ENCODE results near the gene HRCT1. TPM values are rescaled to one million over a fixed set of nuclear protein-coding genes. Genes with fewer than 3 reads are reported as not detected.
A peak's percentile ranks its signal among the peaks of the same experiment; 100 is the strongest.

HRCT1 gene
- total RNA-seq, 2 experiments from 2014 or later, result not detected

- Mint-ChIP-seq H3K27me3 (ENCODE audit: low read depth) (peaks cover 7% of the 10 kb centered on the region), H3K4me1 (ENCODE audit: low read depth) (peaks cover 4% of the 10 kb centered on the region), H3K4me3 (no peak overlapping the region), H3K36me3 (ENCODE audit: low read depth) (no peaks in the 10 kb centered on the region), H3K9me3 (ENCODE audit: insufficient read depth) (no peaks in the 10 kb centered on the region), H3K27ac (no peak overlapping the region)
- ChIA-PET CTCF (interaction anchor here (1.0 to 1.6 kb wide), 4 partner anchors 46 to 125 kb away, joined by 3 to 4 read pairs (median 4); no protein-coding TSS in a partner anchor), POLR2A (no interaction called here)
- DNase-seq, result no peak
- no peak for ATAC-seq
Observed at GRCh38 chr9:35948901-35949318, 42.9 kb downstream of the HRCT1 start.

DNA sequence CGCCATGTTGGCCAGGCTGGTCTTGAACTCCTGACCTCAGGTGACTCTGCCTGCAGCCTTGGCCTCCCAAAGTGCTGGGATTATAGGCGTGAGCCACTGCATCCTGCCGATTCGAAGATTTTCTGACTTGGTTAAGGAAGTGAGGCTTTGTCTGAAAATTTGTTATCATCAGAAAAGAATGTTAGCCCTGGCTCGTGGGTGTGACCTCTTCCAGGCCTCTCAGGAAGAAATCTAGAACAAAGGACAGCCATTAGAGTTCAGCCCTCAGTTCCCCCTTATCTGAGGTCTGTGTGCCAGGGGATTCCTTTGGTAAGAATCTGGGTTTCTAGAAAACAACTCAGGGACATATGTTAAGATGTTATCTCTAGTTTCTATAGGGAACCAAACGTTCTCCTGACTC is 45.7 kb downstream of the HRCT1 start:
- H3K27ac Mint-ChIP-seq, result no peak overlapping the region
- H3K4me3 Mint-ChIP-seq, result no peak overlapping the region
- no peaks in the 10 kb centered on the region for H3K4me1 Mint-ChIP-seq (ENCODE audit: low read depth)
- POLR2A ChIA-PET, result no interaction called here
- ATAC-seq, result no peak
- CTCF ChIA-PET, result interaction anchor here (1.1 to 2.1 kb wide), 4 partner anchors 11 to 72 kb away, joined by 4 to 20 read pairs (median 6); no protein-coding TSS in a partner anchor
- H3K36me3 Mint-ChIP-seq (ENCODE audit: low read depth), result no peaks in the 10 kb centered on the region
- no peak for DNase-seq
- no peaks in the 10 kb centered on the region for H3K9me3 Mint-ChIP-seq (ENCODE audit: insufficient read depth)
- H3K27me3 Mint-ChIP-seq (ENCODE audit: low read depth), result peaks cover 13% of the 10 kb centered on the region

- POLR2A ChIA-PET, result no interaction called here
- no peaks in the 10 kb centered on the region for H3K9me3 Mint-ChIP-seq (ENCODE audit: insufficient read depth)
Observed at GRCh38 chr9:35952526-35953191, 46.7 kb downstream of the HRCT1 start.

GRCh38 chr9:35954942-35955546 is 49.0 kb downstream of the HRCT1 start:
- no peaks in the 10 kb centered on the region for H3K36me3 Mint-ChIP-seq (ENCODE audit: low read depth)
- CTCF ChIA-PET, result interaction anchor here (0.6 to 3.8 kb wide), 34 partner anchors 11 to 452 kb away, joined by 3 to 37 read pairs (median 4); partner anchors contain the start of genes CLTA and SPAG8
- no peaks in the 10 kb centered on the region for H3K4me1 Mint-ChIP-seq (ENCODE audit: low read depth)

More at GRCh38 chr9:35952526-35953191, 46.7 kb downstream of the HRCT1 start:
- Mint-ChIP-seq H3K4me1 (ENCODE audit: low read depth) (no peaks in the 10 kb centered on the region), H3K27ac (no peak overlapping the region), H3K4me3 (no peak overlapping the region), H3K27me3 (ENCODE audit: low read depth) (peaks cover 19% of the 10 kb centered on the region), H3K36me3 (ENCODE audit: low read depth) (no peaks in the 10 kb centered on the region)
- ATAC-seq, result no peak
- no peak for DNase-seq
- CTCF ChIA-PET, result interaction anchor here (1.0 to 2.1 kb wide), 7 partner anchors 12 to 240 kb away, joined by 3 to 20 read pairs (median 4); no protein-coding TSS in a partner anchor

GRCh38 chr9:35956651-35957050 is 50.6 kb downstream of the HRCT1 start:
- H3K4me3 Mint-ChIP-seq, result no peak overlapping the region
- H3K27me3 Mint-ChIP-seq (ENCODE audit: low read depth), result peaks cover 20% of the 10 kb centered on the region
- ChIA-PET POLR2A (no interaction called here), CTCF (interaction anchor here (0.7 to 3.8 kb wide), 8 partner anchors 13 to 145 kb away, joined by 3 to 37 read pairs (median 3); no protein-coding TSS in a partner anchor)
- ATAC-seq (no peak), DNase-seq (no peak)
- no peak overlapping the region for H3K27ac Mint-ChIP-seq
- H3K4me1 Mint-ChIP-seq (ENCODE audit: low read depth), result no peaks in the 10 kb centered on the region
- no peaks in the 10 kb centered on the region for H3K36me3 Mint-ChIP-seq (ENCODE audit: low read depth)
- no peaks in the 10 kb centered on the region for H3K9me3 Mint-ChIP-seq (ENCODE audit: insufficient read depth)

More at GRCh38 chr9:35954942-35955546, 49.0 kb downstream of the HRCT1 start:
- no peak overlapping the region for H3K27ac Mint-ChIP-seq
- no peak overlapping the region for H3K4me3 Mint-ChIP-seq
- peak; percentile 79 for ATAC-seq
- H3K9me3 Mint-ChIP-seq (ENCODE audit: insufficient read depth), result no peaks in the 10 kb centered on the region
- peak; percentile 69 for DNase-seq
- POLR2A ChIA-PET, result no interaction called here
- peaks cover 19% of the 10 kb centered on the region for H3K27me3 Mint-ChIP-seq (ENCODE audit: low read depth)

Other genes starting within 250 kb of the HRCT1 start
- over 10,000 TPM in 1 of 2 experiments, 1,000 to 10,000 TPM in 1; 7,126 to 12,592 TPM for gene RMRP, start 248.2 kb upstream of the HRCT1 start, total RNA-seq
- 10 to 100 TPM; 34.8 to 36.8 TPM for gene CCDC107, start 247.9 kb upstream of the HRCT1 start, total RNA-seq
- gene ARHGEF39, start 241.0 kb upstream of the HRCT1 start, total RNA-seq, result 10 to 100 TPM; 17.2 to 17.3 TPM
- gene CA9, start 232.3 kb upstream of the HRCT1 start, total RNA-seq, result 1 to 10 TPM in 1 of 2 experiments, under 1 TPM in 1; 0.50 to 1.3 TPM
- gene TPM2, start 216.3 kb upstream of the HRCT1 start, total RNA-seq, result 10 to 100 TPM; 12.0 to 12.8 TPM
- gene TLN1, start 174.0 kb upstream of the HRCT1 start, total RNA-seq, result 100 to 1,000 TPM; 448 to 450 TPM
- 10 to 100 TPM; 21.6 to 21.7 TPM for gene CREB3, start 173.5 kb upstream of the HRCT1 start, total RNA-seq
- 10 to 100 TPM; 52.6 to 56.4 TPM for gene GBA2, start 157.0 kb upstream of the HRCT1 start, total RNA-seq
- gene RGP1, start 156.9 kb upstream of the HRCT1 start, total RNA-seq, result 10 to 100 TPM; 22.1 to 22.9 TPM
- gene MSMP, start 151.9 kb upstream of the HRCT1 start, total RNA-seq, result under 1 TPM; 0.61 to 0.89 TPM
- 10 to 100 TPM; 10.8 to 11.1 TPM for gene NPR2, start 114.6 kb upstream of the HRCT1 start, total RNA-seq
- gene SPAG8, start 93.9 kb upstream of the HRCT1 start, total RNA-seq, result 1 to 10 TPM; 1.3 to 1.5 TPM
- 10 to 100 TPM; 74.7 to 76.8 TPM for gene HINT2, start 91.2 kb upstream of the HRCT1 start, total RNA-seq
- not detected for gene FAM221B, start 77.5 kb upstream of the HRCT1 start, total RNA-seq
- gene TMEM8B, start 77.0 kb upstream of the HRCT1 start, total RNA-seq, result 1 to 10 TPM; 1.6 to 2.3 TPM
- gene OR13J1, start 35.8 kb upstream of the HRCT1 start, total RNA-seq, result not detected
- gene SPAAR, start 3.3 kb downstream of the HRCT1 start, total RNA-seq, result not detected
- not detected for gene OR2S2, start 52.0 kb downstream of the HRCT1 start, total RNA-seq
- gene RECK, start 130.7 kb downstream of the HRCT1 start, total RNA-seq, result 1 to 10 TPM; 5.7 to 7.3 TPM
- 10 to 100 TPM; 67.8 to 73.0 TPM for gene GLIPR2, start 230.5 kb downstream of the HRCT1 start, total RNA-seq

All from activated CD8-positive, alpha-beta T cell treated with anti-CD3 and anti-CD28 coated beads, Interleukin-2, amount 10 ng/mL, durations not matched to agents 7 days and 5 days (primary cell).